K562 (cell line): ENCODE measurements around the gene HTR4. TPM values are rescaled to one million over a fixed set of nuclear protein-coding genes. Genes with fewer than 3 reads are reported as not detected.

ENCODE experiments used
- ARNT ChIP-seq, 2 experiments: fragments of 450-650 bp; IDR thresholded peaks; 2 replicates each; pipeline ENCODE4 v1.6.1; 2016; ENCODE audit warnings: mild to moderate bottlenecking in 1 of 2
- CBX3 ChIP-seq, 2 experiments: IDR thresholded peaks; 1 replicate in 1 of 2; 2 replicates in 1 of 2; pipeline ENCODE4 v1.6.1; 2012; ENCODE audit warnings: inconsistent platforms in 2 of 2, low read length in 2 of 2, borderline replicate concordance in 1 of 2, control low read depth in 1 of 2
- EGR1 ChIP-seq: fragments of 450-650 bp; conservative IDR thresholded peaks from 2 replicates; pipeline ENCODE4 v1.6.1; 2017; ENCODE audit warnings: mild to moderate bottlenecking
- ETV6 ChIP-seq, 3 experiments: fragments of 150-350 bp in 1 of 3; sonication (generic) in 1 of 3; formaldehyde crosslinking in 1 of 3; IDR thresholded peaks; 2 replicates each; pipeline versions ENCODE4 v1.6.1 to v1.8.0; 2014 to 2022; ENCODE audit warnings: borderline replicate concordance in 2 of 3, low read depth in 2 of 3, antibody characterized with exemption in 1 of 3, low read length in 1 of 3, mild to moderate bottlenecking in 1 of 3, missing genetic modification reagents in 1 of 3
- HCFC1 ChIP-seq: IDR thresholded peaks from 2 replicates; pipeline ENCODE4 v1.6.1; 2012; ENCODE audit warnings: low read depth, low read length, improper control_type of control experiment
- MXI1 ChIP-seq: IDR thresholded peaks from 2 replicates; pipeline ENCODE4 v1.6.1; 2011; ENCODE audit warnings: low read depth, mild to moderate bottlenecking, improper control_type of control experiment, low read length
- RBM39 ChIP-seq: fragments of 200-400 bp; formaldehyde crosslinking; optimal IDR thresholded peaks from 2 replicates; pipeline ENCODE3; 2018; ENCODE audit warnings: low read depth, low read length
- SMAD3 ChIP-seq: fragments of 450-650 bp; formaldehyde crosslinking; conservative IDR thresholded peaks from 2 replicates; pipeline ENCODE4 v1.4.0; 2020; ENCODE audit warnings: mild to moderate bottlenecking
- SMARCC2 ChIP-seq: fragments of 450-650 bp; IDR thresholded peaks from 2 replicates; pipeline ENCODE4 v1.6.1; 2017; ENCODE audit warnings: antibody characterized with exemption, moderate library complexity, mild to moderate bottlenecking, low read depth
- SMARCE1 ChIP-seq: fragments of 450-650 bp; IDR thresholded peaks from 2 replicates; pipeline ENCODE4 v1.7.1; 2016; ENCODE audit warnings: mild to moderate bottlenecking
- ZNF239 ChIP-seq: fragments of 250-450 bp; sonication (Bioruptor Pico); IDR thresholded peaks from 2 replicates; pipeline ENCODE4 v1.4.0; 2020; ENCODE audit warnings: mild to moderate bottlenecking
- ZNF354B ChIP-seq: fragments of 250-450 bp; sonication (Bioruptor Pico); IDR thresholded peaks from 2 replicates; pipeline ENCODE4 v1.4.0; 2020
- ZNF717 ChIP-seq: fragments of 250-450 bp; sonication (Bioruptor Pico); IDR thresholded peaks from 2 replicates; pipeline ENCODE4 v1.5.0; 2021
- polyA plus RNA-seq, 8 experiments: library from polyadenylated mRNA; depleted of rRNA in 4 of 8; stranded (reverse) in 5 of 8; unstranded in 3 of 8; fragments of >200 nt; fragmentation: Nextera tagmentation in 2 of 8; fragmentation: Illumina TruSeq in 1 of 8; extraction: Ambion mirVana in 2 of 8; extraction: Trizol in 1 of 8; gene quantifications; 2 replicates each; pipeline versions ENCODE4 v1.2.1 to v1.2.3, GENCODE V29; 2011 to 2014; ENCODE audit warnings: inconsistent platforms in 1 of 8, missing spikeins in 1 of 8
- total RNA-seq, 7 experiments: library from RNA; depleted of rRNA in 6 of 7; stranded (reverse); fragments of >200 nt in 6 of 7; fragmentation: Illumina TruSeq in 2 of 7; extraction: Trizol in 2 of 7; gene quantifications; 2 replicates each; pipeline versions ENCODE4 v1.2.1 to v1.2.3, GENCODE V29; 2011 to 2021; ENCODE audit warnings: low replicate concordance in 1 of 7
- TF ChIP-seq, protein P1 (sequence below), 2 experiments: fragments of 450-650 bp; conservative IDR thresholded peaks; 2 replicates each; pipeline ENCODE4 v1.6.1; 2017; ENCODE audit warnings: mild to moderate bottlenecking in 2 of 2, moderate library complexity in 2 of 2
- TF ChIP-seq, protein P2 (sequence below): IDR thresholded peaks from 2 replicates; pipeline ENCODE4 v1.6.1; 2014; ENCODE audit warnings: antibody characterized with exemption
- TF ChIP-seq, protein P3 (sequence below): sonication (generic); formaldehyde crosslinking; IDR thresholded peaks from 2 replicates; pipeline ENCODE4 v1.8.1; 2023; ENCODE audit warnings: mild to moderate bottlenecking, missing genetic modification reagents, moderate library complexity
- TF ChIP-seq, protein P4 (sequence below): sonication (generic); formaldehyde crosslinking; IDR thresholded peaks from 2 replicates; pipeline ENCODE4 v1.8.0; 2022; ENCODE audit warnings: mild to moderate bottlenecking, low read depth, missing genetic modification reagents
- TF ChIP-seq, protein P5 (sequence below), 2 experiments: fragments of 450-650 bp; IDR thresholded peaks; 2 replicates each; pipeline ENCODE4 v1.6.1; 2018; ENCODE audit warnings: mild to moderate bottlenecking in 2 of 2, low read depth in 1 of 2; ENCODE audit not compliant: partially characterized antibody in 2 of 2

HTR4 gene
- total and polyA plus RNA-seq, 9 of the 15 experiments (the other 6 are each of a cell fraction or from before 2014, with no cell fraction given): 0.13 TPM; not detected in 8

DNA sequence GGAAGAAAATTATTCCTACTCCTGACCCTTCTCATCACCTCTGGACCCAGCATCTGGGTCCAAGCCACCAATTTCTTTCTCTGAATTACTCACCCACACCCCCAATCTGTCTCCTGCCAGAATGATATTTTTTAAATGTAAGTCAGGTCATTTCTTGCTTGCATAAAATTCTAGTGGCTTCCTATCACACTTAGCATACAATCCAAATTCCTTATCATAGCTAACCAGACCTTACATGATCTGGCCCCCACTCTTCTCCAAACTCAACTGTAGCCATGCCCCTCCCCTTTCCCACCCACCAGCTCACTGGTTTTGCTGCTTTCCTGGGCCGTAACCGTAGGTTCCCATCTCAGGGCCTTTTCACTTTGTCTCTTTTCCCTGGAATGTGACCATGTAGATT, 15.2 kb downstream of the HTR4 start (continued):
- TF ChIP-seq ZNF239: no peak
- TF ChIP-seq SMARCE1: peak; percentile 97
- TF ChIP-seq MXI1: peak; percentile 49; the same call in 1 of the 2 replicates
- peak in 1 of 2 experiments; percentile 88; a peak in 2 of 3 replicates for TF ChIP-seq CBX3 (IDR thresholded peaks at IDR 0.05; ENCODE audit: borderline replicate concordance in 1 of 2, low read length in 2 of 2)
- TF ChIP-seq, protein P1, sequence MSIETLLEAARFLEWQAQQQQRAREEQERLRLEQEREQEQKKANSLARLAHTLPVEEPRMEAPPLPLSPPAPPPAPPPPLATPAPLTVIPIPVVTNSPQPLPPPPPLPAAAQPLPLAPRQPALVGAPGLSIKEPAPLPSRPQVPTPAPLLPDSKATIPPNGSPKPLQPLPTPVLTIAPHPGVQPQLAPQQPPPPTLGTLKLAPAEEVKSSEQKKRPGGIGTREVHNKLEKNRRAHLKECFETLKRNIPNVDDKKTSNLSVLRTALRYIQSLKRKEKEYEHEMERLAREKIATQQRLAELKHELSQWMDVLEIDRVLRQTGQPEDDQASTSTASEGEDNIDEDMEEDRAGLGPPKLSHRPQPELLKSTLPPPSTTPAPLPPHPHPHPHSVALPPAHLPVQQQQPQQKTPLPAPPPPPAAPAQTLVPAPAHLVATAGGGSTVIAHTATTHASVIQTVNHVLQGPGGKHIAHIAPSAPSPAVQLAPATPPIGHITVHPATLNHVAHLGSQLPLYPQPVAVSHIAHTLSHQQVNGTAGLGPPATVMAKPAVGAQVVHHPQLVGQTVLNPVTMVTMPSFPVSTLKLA (conservative IDR thresholded peaks at IDR 0.05): peak in 1 of 2 experiments; percentile 69; a peak in 2 of 4 replicates
- TF ChIP-seq SMAD3 (CRISPR knock-in tag): 0 out of 2 replicates have a peak, but pooled peaks have one; percentile 40
- 0 out of 4 replicates have a peak, but pooled peaks of 1 of the 2 experiments have one; percentile 55 for TF ChIP-seq ETV6 (IDR thresholded peaks at IDR 0.05; ENCODE audit: borderline replicate concordance in 1 of 2, low read depth in 2 of 2, low read length in 1 of 2)
- no peak for TF ChIP-seq ETV6 (CRISPR knock-in tag; IDR thresholded peaks at IDR 0.05; ENCODE audit: borderline replicate concordance)
- TF ChIP-seq, protein P2, sequence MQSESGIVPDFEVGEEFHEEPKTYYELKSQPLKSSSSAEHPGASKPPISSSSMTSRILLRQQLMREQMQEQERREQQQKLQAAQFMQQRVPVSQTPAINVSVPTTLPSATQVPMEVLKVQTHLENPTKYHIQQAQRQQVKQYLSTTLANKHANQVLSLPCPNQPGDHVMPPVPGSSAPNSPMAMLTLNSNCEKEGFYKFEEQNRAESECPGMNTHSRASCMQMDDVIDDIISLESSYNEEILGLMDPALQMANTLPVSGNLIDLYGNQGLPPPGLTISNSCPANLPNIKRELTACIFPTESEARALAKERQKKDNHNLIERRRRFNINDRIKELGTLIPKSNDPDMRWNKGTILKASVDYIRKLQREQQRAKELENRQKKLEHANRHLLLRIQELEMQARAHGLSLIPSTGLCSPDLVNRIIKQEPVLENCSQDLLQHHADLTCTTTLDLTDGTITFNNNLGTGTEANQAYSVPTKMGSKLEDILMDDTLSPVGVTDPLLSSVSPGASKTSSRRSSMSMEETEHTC: peak; percentile 46; the same call in 1 of the 2 replicates
- TF ChIP-seq, protein P3, sequence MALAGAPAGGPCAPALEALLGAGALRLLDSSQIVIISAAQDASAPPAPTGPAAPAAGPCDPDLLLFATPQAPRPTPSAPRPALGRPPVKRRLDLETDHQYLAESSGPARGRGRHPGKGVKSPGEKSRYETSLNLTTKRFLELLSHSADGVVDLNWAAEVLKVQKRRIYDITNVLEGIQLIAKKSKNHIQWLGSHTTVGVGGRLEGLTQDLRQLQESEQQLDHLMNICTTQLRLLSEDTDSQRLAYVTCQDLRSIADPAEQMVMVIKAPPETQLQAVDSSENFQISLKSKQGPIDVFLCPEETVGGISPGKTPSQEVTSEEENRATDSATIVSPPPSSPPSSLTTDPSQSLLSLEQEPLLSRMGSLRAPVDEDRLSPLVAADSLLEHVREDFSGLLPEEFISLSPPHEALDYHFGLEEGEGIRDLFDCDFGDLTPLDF (CRISPR knock-in tag): no peak
- TF ChIP-seq RBM39: no peak
- peak; percentile 77 to 84 for TF ChIP-seq ARNT (IDR thresholded peaks at IDR 0.05)
- TF ChIP-seq SMARCC2: peak; percentile 91
- TF ChIP-seq ZNF717 (CRISPR knock-in tag): no peak
- peak; percentile 90 for TF ChIP-seq EGR1
- TF ChIP-seq, protein P4, sequence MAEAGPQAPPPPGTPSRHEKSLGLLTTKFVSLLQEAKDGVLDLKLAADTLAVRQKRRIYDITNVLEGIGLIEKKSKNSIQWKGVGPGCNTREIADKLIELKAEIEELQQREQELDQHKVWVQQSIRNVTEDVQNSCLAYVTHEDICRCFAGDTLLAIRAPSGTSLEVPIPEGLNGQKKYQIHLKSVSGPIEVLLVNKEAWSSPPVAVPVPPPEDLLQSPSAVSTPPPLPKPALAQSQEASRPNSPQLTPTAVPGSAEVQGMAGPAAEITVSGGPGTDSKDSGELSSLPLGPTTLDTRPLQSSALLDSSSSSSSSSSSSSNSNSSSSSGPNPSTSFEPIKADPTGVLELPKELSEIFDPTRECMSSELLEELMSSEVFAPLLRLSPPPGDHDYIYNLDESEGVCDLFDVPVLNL: no peak
- TF ChIP-seq, protein P5, sequence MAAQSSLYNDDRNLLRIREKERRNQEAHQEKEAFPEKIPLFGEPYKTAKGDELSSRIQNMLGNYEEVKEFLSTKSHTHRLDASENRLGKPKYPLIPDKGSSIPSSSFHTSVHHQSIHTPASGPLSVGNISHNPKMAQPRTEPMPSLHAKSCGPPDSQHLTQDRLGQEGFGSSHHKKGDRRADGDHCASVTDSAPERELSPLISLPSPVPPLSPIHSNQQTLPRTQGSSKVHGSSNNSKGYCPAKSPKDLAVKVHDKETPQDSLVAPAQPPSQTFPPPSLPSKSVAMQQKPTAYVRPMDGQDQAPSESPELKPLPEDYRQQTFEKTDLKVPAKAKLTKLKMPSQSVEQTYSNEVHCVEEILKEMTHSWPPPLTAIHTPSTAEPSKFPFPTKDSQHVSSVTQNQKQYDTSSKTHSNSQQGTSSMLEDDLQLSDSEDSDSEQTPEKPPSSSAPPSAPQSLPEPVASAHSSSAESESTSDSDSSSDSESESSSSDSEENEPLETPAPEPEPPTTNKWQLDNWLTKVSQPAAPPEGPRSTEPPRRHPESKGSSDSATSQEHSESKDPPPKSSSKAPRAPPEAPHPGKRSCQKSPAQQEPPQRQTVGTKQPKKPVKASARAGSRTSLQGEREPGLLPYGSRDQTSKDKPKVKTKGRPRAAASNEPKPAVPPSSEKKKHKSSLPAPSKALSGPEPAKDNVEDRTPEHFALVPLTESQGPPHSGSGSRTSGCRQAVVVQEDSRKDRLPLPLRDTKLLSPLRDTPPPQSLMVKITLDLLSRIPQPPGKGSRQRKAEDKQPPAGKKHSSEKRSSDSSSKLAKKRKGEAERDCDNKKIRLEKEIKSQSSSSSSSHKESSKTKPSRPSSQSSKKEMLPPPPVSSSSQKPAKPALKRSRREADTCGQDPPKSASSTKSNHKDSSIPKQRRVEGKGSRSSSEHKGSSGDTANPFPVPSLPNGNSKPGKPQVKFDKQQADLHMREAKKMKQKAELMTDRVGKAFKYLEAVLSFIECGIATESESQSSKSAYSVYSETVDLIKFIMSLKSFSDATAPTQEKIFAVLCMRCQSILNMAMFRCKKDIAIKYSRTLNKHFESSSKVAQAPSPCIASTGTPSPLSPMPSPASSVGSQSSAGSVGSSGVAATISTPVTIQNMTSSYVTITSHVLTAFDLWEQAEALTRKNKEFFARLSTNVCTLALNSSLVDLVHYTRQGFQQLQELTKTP (IDR thresholded peaks at IDR 0.05; ENCODE audit: low read depth in 1 of 2, partially characterized antibody in 2 of 2): peak in 1 of 2 experiments; percentile 59
- no peak for TF ChIP-seq HCFC1
- no peak for TF ChIP-seq ZNF354B (CRISPR knock-in tag)
